GF-D8 (cell line): Measurements from ENCODE around the gene NHLH1.

Experiments used
- DNase-seq: peaks from one replicate; lab custom pipeline; 2025; lab: John Stamatoyannopoulos, UW

The NHLH1 gene

GRCh38 chr1:160366731-160367515 lies at the start of gene NHLH1:
NHLH1 (plus strand) TSS chr1:160367071; CDS start chr1:160370732, 3,661 bp downstream.
- no peak for DNase-seq

- no peak for DNase-seq
Measured at GRCh38 chr1:160322831-160323230, 44.0 kb upstream of the NHLH1 start.

GRCh38 chr1:160325252-160325651 lies 41.6 kb upstream of the NHLH1 start:
- DNase-seq, result no peak

GRCh38 chr1:160326418-160326817 lies 40.5 kb upstream of the NHLH1 start:
- DNase-seq, result no peak

- DNase-seq, result no peak
Measured at GRCh38 chr1:160328184-160328583, 38.7 kb upstream of the NHLH1 start.

GRCh38 chr1:160330119-160330518 lies 36.8 kb upstream of the NHLH1 start:
- DNase-seq, result no peak

- DNase-seq, result no peak
Measured at GRCh38 chr1:160332516-160332915, 34.4 kb upstream of the NHLH1 start.

GRCh38 chr1:160338580-160338979 lies 28.3 kb upstream of the NHLH1 start:
- DNase-seq, result peak; percentile 6

- DNase-seq, result no peak
Measured at GRCh38 chr1:160340146-160340545, 26.7 kb upstream of the NHLH1 start.

GRCh38 chr1:160340866-160341265 lies 26.0 kb upstream of the NHLH1 start:
- DNase-seq, result no peak

- no peak for DNase-seq
Measured at GRCh38 chr1:160342526-160342925, 24.3 kb upstream of the NHLH1 start.

- peak; percentile 71 for DNase-seq
Measured at GRCh38 chr1:160342953-160343869, 23.7 kb upstream of the NHLH1 start, which contains the start of the genes COPA and NCSTN. COPA (minus strand) TSS chr1:160343250; CDS start chr1:160343170, 80 bp downstream. NCSTN (plus strand) TSS chr1:160343383; CDS start chr1:160343397, 14 bp downstream.

GRCh38 chr1:160344241-160344640 lies 22.6 kb upstream of the NHLH1 start:
- DNase-seq, result no peak

GRCh38 chr1:160344936-160345335 lies 21.9 kb upstream of the NHLH1 start:
- DNase-seq, result no peak

GRCh38 chr1:160346463-160346862 lies 20.4 kb upstream of the NHLH1 start:
- DNase-seq, result no peak

GRCh38 chr1:160346958-160347357 lies 19.9 kb upstream of the NHLH1 start:
- peak; percentile 68 for DNase-seq

GRCh38 chr1:160351629-160352028 lies 15.2 kb upstream of the NHLH1 start:
- no peak for DNase-seq

- DNase-seq, result no peak
Measured at GRCh38 chr1:160352555-160352954, 14.3 kb upstream of the NHLH1 start.

- no peak for DNase-seq
Measured at GRCh38 chr1:160353223-160353622, 13.6 kb upstream of the NHLH1 start.

GRCh38 chr1:160354388-160354985 lies 12.4 kb upstream of the NHLH1 start:
- DNase-seq, result no peak

- no peak for DNase-seq
Measured at GRCh38 chr1:160357286-160358002, 9.4 kb upstream of the NHLH1 start.

GRCh38 chr1:160358073-160358472 lies 8.8 kb upstream of the NHLH1 start:
- DNase-seq, result no peak
